GM19328 (cell line): ENCODE data around the gene PLCB2.

ENCODE experiments used
- ATAC-seq: cut with Tn5 transposase; IDR thresholded peaks from one replicate; pipeline ENCODE4 v1.9.1; 2021; ENCODE audit warnings: mild to moderate bottlenecking, moderate library complexity; ENCODE audit not compliant: unreplicated experiment

Gene PLCB2

DNA sequence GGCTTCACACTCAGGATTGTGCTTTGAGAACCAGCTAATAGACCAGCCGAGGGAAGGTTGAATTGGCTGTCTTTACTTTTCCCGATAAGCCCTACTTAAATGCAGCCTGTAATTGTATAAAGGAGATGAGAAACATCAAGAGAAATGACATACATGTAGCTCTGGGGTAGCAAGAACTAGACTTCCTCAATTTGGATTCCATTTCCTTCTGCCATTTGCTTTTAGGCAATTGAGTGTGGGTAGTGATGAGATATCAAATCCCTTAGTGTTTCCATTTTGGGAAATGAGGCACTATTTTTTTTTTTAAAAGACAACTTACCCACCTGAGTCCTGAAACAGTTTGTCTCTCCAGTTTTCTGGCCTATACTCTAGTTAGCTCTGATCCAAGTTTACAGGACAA, 18.0 kb upstream of the PLCB2 start:
- ATAC-seq = no peak

DNA sequence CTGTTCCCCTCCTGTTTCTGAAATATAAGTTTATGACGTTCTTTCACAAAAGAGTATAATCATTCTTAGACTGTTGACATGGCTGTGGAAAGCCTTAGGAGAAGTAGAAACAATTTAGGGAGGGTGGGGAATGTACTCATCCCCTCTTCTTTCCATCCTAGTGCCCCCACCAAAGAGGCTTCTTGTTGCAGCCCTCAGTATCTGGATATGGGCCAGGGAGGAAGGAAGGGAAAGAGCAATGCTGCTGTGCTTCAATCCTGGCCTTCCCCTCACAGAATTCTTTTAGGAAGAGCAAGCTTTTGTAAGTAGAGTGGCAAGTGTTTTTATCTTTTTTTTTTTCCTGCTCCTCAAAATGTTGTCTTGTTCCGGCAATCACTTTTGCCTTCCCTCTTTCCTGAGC, 17.5 kb upstream of the PLCB2 start:
- ATAC-seq = no peak

DNA sequence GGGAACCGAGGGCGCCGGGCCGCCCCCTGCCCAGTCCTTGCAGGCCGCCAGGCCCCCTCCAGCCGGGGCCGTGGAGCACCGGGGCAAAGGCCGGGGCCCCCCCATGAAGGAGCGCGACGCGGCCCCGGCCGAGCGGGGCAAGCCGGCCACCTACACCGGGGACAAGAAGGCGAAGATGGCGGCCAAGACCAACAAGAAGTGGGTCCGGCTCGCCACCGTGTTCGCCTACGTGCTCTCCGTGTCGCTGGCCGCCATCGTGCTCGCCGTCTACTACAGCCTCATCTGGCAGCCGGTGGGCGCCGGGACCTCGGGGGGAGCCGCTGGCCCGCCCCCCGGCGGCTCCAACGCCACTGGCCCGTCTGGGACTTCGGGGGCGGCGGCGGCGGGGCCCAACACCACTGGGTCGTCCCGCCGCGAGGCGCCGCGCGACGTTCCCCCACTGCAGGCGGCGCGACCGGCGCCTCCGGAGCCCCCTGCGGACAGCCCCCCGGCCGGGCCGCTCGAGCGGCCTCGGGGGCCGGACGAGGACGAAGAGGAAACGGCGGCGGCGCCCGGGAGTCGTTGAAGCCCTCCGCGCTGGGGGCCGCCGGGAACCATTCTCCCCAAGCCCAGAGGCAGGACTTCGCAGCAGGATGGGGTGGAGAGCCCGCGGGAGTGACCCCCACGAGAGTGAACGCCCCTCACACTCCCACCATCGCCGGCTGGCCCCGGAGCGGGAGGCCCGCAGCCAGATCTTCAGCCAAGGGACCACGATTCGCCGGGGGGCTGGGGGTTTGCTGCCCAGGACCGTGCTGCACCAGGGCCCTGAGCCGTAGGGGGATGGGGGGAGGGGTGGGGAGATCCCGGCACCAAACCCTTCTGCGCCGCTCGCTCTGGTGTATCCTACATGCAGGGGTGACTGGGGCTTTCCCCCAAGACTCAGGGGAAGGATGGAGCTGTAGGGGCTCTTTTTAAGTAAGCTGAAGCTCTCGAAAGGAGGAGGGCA, 16.5 kb upstream of the PLCB2 start:
- peak; percentile 3 for ATAC-seq

DNA sequence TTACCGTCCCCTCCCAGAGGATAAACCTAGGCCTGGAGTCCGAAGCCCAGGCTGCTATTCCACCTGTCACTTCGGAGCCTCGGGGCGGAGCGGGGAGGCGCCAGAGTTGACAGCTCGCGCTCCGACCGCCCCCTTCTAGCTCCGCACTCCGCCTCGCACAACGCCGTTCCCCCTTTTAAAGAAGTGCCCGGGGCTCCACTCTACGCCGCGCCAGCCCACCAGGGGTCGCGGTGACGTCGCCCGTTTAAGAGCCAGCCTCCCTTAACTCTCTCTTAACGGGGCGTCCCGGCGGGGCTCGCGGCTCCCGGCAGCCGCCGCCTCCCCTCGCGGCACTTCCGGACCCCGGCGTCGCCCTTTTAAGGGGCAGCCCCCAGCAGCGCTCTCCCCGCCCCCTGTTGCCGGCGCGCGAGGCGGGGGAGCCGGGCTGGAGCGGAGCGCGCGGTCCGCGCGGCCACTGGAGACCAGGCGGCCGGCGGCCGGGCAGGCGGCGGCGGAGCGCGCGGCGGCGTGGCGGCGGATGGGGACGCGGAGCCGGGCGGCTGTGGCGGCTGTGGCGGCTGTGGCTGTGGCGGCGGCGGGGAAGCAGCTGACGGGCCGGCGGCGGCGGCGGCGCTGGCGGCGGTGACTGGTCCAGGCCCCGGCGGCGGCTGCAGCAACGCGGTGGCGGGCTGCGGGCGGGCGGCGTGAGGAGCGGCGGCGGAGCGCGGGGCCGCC, 15.7 kb upstream of the PLCB2 start, which contains the start of gene INAFM2:
TSS of gene INAFM2 (plus strand) at position 454 of the 714 bp plus-strand sequence. CDS start 364 bp downstream, outside the sequence.
- ATAC-seq = peak; percentile 83

DNA sequence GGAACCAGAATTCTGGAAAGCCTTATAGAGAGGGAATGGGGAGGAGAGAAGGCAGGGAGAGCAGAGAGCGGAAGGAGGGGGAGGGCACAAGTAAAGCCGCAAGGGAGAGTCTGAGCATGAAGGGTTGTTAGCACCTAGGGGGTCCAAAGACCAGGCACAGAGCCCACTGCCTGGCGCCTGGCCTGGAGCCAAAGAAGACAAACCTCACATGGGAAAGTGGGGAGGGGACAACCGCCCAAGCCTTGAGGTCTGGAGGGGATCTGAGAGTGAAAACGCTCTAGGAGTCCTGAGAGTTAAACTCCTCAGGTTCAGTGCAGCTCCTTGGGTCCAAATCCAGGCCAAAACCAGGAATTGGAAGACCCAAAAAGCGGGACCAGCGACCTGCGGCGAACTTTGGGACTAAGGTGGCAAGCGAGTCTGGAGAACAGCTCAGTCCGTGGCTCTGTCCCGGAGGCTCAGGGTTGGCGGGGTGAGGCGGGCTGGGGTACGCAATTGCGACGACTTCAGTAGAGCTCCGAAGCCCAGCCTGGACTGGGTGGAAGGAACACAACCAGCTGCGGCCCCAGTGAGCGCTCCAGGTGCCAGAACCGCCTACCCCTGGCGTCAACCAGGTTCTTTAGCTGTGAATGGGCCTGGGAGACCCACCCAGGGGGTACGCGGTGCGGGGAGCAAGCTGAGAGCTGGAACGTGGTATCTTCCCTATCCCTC, 14.9 kb upstream of the PLCB2 start:
- no peak for ATAC-seq

DNA sequence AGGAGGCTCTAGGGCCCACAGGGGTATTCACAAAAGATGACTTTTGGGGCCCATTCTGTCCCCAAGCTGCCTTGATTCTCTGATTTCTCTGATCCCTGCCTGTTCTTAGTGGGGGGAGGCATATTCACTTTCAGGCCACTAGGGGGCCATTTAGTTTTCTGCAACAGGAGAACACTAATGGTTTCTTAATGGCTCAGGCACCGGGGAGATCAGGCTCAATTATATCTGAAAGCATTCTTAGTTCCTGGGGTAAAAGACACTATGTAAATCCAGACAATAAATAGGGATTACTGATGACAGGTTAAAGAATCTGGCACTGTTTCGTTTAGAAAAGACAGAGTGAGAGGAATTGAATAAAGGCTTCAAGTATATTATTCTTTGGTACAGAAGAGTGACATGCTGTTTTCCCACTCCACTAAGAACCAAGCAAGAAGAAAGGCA, 13.2 kb upstream of the PLCB2 start:
- ATAC-seq = no peak

DNA sequence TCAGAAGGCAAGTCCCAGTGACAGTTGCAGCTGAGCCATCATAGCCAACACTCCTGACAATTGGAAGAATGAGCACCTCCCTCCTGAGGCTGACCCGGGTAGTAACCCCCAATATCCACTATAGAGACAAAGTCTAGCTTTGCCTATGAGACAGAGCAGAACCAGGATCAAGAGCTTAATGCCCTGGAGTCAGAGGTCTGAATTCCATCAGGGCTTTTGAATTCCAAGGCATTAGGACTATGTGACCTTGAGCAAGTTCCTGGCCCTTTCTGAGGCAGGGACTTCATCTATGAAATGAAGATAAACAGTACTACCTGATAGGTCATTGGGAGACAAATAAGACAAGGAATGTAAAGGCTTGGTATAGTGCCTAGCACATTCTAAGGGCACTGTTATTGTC, 12.7 kb upstream of the PLCB2 start:
- ATAC-seq = no peak

DNA sequence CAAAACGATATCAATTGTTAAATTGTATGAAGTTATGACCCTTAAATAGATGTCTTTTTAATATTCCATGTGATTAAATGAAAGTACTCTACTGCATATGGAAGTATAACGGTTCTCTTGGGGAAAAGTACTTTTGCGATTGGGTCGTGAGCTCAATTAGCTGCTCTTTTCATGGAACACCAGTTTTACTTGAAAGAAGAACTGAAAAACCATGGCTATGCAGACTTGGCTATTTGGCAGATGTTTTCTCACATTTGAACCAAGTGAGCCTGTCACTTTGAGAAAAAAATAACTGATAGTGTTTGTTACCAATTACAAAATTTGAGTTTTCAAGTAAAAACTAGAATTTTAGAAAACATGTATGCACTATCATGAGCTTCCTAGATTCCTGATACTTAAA, 9.8 kb upstream of the PLCB2 start:
- no peak for ATAC-seq

DNA sequence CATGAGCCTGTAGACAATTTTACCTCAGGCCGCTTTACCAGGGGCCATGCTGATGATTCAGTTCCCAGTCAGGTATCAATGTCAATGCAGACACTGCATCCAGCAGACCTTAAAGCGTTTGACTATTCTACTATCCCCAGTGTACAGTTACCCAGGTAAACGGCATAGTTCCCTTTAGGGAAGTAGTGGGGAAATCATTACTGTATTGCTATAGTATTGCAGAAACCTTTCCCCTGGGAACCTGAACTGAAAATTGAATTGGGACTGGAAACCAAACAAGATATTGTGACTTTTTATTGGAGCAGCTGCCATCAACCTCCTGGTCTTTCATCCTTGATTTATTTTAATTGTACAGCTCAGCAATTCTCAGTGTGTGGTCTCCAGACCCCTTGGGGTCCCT, 9.2 kb upstream of the PLCB2 start:
- ATAC-seq = no peak

DNA sequence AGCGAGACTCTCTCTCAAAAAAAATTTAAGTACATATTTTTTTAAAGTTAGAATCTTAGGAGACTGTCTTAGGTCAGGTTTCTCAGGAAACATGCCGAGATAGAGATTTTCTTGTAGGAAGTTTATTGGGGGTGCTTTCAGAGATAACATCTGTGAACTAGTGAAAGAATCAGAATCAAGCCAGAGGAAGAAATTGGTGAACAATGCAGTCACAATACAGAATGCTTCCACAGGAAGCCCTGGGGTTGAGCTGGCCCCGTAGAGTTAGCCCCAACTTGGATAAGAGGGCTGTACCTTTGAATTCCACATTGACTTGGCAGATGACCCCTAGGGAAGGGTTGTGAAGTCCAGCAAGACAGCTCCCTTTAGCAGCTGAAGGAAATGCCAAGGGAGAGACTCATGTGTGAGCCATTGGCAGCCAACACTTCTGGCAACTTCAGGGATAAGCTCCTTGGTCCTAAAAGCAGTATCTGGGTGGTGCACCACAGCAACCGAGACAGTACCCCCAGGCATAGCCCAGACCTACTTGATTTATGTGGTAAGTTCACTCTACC, 7.1 kb upstream of the PLCB2 start:
- ATAC-seq = no peak

DNA sequence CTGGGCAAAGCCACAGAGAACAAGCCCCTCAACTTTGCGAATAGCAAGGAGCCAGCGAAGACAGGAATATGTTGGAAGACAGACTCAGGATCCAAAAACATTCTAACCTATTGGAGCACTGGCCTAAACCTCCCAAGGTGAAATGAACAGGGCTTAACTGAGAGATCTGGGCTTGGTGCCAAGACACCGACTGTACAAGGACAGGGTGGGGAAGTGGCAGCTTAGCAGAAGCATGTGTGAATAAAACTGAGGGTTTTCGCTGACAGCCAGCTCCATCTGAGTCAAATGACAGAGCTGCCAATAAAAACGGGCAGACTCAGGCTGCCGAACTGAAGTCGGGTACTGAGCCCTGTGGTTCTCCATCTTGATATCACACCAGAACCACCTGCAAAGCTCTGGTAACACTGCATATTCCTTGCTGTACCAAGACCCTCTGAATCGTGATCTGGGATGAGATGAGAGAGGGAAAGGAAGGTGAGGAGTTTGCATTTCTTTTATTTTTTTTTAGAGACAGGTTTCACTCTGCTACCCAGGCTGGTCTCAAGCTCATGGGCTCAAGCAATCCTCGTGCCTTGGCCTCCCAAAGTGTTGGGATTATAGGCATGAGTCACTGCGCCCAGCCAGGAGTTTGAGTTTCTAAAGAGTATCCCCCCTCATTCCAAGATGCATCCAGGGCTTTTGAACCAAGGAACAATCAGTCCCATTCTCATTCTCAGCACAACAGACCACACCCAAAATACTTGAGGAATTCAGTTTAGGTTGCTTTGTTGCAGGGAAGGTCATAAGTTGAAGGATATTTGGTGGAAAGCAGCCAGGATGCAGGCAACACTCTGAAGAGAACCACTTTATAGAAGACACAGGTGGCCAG, 6.0 kb upstream of the PLCB2 start:
- no peak for ATAC-seq

DNA sequence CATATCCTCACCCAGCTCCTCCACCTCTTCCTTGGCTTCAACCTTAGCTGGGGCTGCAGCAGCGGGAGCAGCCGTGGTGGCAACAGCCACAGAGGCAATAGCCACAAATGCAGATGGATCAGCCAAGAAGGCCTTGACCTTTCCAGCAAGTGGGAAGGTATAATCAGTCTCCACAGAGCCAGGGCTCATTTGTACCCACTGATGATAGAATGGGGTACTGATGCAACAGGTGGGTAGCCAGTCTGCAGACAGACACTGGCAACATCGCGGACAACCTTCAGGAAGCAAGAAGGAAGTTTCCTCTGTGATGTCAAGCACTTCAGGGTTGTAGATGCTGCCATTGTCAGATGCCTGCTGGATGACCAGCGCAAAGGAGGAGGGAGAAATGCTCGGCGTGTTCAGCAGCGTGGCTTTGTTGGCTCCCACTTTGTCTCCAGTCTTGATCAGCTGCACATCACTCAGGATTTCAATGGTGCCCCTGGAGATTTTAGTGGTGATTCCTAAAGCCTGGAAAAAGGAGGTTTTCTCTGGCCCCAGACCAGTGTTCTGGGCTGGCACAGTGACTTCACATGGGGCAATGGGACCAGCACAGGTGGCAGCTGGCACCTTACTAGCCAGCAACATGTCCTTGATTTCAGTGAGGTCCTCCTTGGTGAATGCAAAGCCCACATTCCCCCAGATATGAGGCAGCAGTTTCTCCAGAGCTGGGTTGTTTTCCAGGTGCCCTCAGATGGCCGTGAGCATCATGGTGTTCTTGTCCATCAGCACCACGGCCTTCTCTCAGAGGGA, 4.8 kb upstream of the PLCB2 start:
- no peak for ATAC-seq

DNA sequence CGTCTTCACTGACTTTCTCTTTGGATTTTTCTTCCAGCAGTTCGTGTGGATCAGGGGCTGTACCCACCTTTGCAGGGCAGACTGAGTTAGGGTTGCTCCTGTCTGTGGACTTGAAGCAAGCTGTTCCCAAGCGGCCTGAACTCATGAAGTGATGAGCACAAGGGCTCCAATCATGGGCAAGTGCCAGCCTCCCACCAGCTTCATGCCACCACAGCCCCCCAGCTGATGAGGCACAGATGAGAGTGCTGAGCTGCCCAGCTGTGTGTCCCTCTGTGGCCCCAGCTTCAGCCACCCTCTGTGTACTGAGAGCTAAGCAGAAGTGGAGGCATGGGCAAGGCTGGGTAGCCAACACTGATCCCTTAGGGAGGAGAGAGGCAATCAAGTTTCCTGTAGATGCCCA, 3.3 kb upstream of the PLCB2 start:
- no peak for ATAC-seq

DNA sequence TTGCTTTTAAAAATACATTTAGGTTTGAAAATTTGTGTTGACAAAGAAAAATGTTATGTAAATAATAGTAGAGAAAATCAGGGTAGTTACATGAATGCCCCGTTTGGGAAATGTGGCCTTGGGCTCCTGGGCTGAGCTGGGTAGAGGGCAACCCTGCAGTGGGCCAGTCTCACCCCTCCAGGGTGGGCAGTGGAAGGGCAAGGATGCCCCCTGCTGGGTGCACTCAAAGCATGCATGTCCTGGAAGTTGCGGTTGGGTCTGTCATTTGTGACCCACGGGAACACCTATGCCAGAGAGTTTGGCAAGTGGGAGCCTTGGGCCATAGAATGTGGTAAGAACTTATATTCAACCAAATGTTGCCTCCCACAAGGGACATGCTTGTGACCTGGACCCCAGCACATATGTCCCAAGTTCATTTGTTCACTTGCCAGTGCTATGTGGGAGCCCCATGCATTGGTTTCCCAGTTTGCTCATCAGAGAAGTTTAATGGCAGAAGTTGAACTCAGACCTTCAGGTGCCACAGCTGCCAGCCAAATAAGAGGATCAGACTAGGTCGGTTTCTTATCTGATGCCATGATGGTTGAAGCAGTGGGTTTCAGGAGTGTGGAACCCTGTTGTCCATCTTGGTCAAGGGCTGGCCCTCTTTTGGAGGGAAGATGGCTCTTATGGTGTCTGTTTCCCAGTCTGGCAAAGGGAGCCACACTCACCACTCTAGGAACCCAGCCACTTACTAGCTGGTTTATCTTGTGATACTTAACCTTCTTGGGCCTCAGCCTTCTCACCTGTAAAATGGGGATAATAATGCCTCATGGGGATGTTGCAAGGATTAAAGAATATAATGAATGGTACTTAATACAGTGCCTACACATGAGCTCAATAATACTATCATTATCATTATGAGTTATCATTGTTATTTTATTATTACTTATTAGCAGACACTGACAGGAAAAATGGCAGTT, 2.5 kb upstream of the PLCB2 start:
- ATAC-seq = no peak

DNA sequence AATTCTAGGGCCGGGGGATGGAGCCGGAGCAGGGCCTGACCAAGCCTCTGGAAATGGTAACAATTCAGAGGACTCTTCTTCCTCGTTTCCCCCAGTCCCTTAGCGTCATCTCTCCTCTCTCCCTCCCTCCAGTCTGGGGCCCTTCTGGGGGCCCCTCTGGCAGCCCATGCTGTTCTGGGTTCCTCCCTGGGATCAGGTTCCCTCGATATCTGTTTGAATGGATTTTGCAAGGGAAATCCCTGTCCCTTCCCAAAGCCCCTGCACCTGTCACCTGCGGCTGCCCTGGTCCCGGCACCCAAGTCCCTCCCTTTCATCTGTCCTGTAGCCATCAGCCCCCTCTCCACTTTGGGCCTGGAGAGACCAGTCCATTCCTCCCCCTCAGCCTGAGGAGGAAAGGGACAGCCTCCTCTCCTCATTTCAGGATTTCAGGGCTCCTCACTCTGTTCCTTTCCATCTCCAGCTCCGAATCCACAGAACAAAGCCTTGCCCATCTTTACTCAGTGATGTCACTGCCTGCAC, 1.7 kb upstream of the PLCB2 start:
- ATAC-seq = no peak

DNA sequence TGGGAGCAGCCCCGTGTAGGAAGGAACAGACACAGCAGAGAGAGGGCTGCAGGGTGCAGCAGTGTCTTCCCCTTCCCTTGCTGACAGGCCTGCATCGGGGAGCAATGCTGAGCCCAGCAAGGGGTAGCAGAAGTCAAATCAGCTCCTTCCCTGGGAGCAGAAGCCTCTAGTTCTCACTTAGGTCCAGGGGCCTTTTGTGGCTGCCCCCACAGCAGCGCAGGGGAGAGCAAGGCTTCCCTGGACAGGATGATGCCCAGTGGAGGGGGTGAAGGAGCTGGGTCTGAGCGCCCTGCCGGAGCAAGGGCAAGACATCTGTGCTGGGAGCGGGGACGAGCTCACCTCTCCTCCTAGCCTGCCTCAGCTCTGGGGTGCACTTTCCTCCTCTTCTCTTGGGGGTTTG, 827 bp downstream of the PLCB2 start:
- no peak for ATAC-seq

DNA sequence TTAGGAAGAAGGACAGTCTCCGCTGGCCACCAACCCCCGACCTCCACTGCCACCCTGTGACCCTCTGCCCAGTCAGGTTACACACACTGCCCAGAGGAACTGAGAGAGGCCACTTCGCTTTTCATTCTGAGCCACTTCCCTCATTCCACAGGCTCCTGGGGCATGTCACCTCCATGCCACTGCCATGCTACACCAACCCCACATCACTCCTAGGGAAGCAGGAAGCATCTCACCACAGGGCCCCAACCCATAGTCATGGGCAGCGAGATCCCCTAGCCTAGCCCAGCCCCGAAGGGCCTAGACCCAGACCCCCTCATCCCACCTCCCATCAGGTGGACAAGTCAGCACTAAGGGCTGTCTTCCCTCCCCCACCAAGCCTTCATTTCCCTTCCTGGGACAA, 1.4 kb downstream of the PLCB2 start:
- no peak for ATAC-seq

DNA sequence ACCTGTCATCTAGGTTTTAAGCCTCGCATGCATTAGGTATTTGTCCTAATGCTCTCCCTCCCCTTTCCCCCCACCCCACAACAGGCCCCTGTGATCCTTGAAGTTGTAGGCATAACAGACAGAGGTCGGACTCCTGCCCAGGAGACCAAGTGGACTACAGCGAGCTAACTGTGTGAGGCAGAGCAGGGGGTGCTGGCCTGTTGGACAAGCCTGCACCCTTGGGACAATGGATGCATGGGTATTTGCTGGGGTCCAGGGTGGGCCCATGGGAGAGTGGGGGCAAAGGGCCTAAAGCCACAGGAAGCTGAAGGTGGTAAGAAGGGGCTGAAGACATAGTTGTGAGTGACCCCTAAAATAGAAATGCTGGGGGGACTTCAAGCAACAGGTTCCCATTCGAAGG, 2.5 kb downstream of the PLCB2 start:
- ATAC-seq = no peak
